DOHH2 (cell line): ENCODE data around the gene MAMDC2.

Source experiments
- H3F3A ChIP-seq: fragments of 200-600 bp; sonication (generic), shearing (Covaris generic); 2 replicates; pipeline ENCODE4 v1.6.0; 2016; ENCODE audit warnings: antibody characterized with exemption, mild to moderate bottlenecking; ENCODE audit not compliant: control insufficient read depth, insufficient read depth
- H3K27ac ChIP-seq: fragments of 200-600 bp; sonication (generic); 2 replicates; pipeline ENCODE4 v1.5.1; 2014; ENCODE audit warnings: low read depth, mild to moderate bottlenecking, low read length, moderate library complexity
- H3K27me3 ChIP-seq: fragments of 200-600 bp; sonication (generic); 2 replicates; pipeline ENCODE4 v1.6.1; 2014; ENCODE audit warnings: mild to moderate bottlenecking, low read length, mixed read lengths; ENCODE audit not compliant: control insufficient read depth
- H3K36me3 ChIP-seq: fragments of 200-600 bp; sonication (generic); 2 replicates; pipeline ENCODE4 v1.6.1; 2014; ENCODE audit warnings: mild to moderate bottlenecking, low read length, moderate library complexity, mixed read lengths; ENCODE audit not compliant: control insufficient read depth
- H3K4me1 ChIP-seq: fragments of 200-600 bp; sonication (generic); 2 replicates; pipeline ENCODE4 v1.6.1; 2014; ENCODE audit warnings: mild to moderate bottlenecking, low read length, mixed read lengths; ENCODE audit not compliant: control insufficient read depth
- H3K4me2 ChIP-seq: fragments of 200-600 bp; sonication (generic); 2 replicates; pipeline ENCODE4 v1.6.0; 2014; ENCODE audit warnings: mild to moderate bottlenecking, low read length, moderate library complexity
- H3K4me3 ChIP-seq: fragments of 200-600 bp; sonication (generic); 2 replicates; pipeline ENCODE4 v1.5.1; 2014; ENCODE audit warnings: mild to moderate bottlenecking, low read length, mixed read lengths
- H3K79me2 ChIP-seq: fragments of 200-600 bp; sonication (generic); 2 replicates; pipeline ENCODE4 v1.6.1; 2014; ENCODE audit warnings: mild to moderate bottlenecking, low read length, mixed read lengths; ENCODE audit not compliant: control insufficient read depth
- H3K9me2 ChIP-seq: fragments of 200-600 bp; sonication (generic); replicated peaks from 2 replicates; pipeline ENCODE4 v1.6.1; 2014; ENCODE audit warnings: mild to moderate bottlenecking, low read length, mixed read lengths; ENCODE audit not compliant: control insufficient read depth
- H3K9me3 ChIP-seq: fragments of 200-600 bp; sonication (generic); 2 replicates; pipeline ENCODE4 v1.6.1; 2014; ENCODE audit warnings: antibody characterized with exemption, low read length, mixed read lengths; ENCODE audit not compliant: control insufficient read depth, insufficient read depth
- H4K20me1 ChIP-seq: fragments of 200-600 bp; sonication (generic); 2 replicates; pipeline ENCODE4 v1.6.0; 2014; ENCODE audit warnings: low read depth, mild to moderate bottlenecking, antibody characterized with exemption, low read length, moderate library complexity; ENCODE audit not compliant: control insufficient read depth, insufficient read depth
- CTCF ChIP-seq: fragments of 200-600 bp; sonication (generic); IDR thresholded peaks from one replicate; pipeline ENCODE4 v1.5.1; 2014; ENCODE audit warnings: antibody characterized with exemption, mild to moderate bottlenecking, low read depth, low read length; ENCODE audit not compliant: poor library complexity, severe bottlenecking
- EZH2phosphoT487 ChIP-seq: fragments of 200-600 bp; sonication (generic); IDR thresholded peaks from 2 replicates; pipeline ENCODE4 v1.6.1; 2017; ENCODE audit warnings: borderline replicate concordance, mild to moderate bottlenecking, antibody characterized with exemption, low read length, moderate library complexity, mixed read lengths

MAMDC2 gene

GRCh38 chr9:70220216-70220615, 176.6 kb downstream of the MAMDC2 start:
- no peak for TF ChIP-seq EZH2phosphoT487
- no peak for TF ChIP-seq CTCF
- no peak overlapping the region for H3K4me2 ChIP-seq

DNA sequence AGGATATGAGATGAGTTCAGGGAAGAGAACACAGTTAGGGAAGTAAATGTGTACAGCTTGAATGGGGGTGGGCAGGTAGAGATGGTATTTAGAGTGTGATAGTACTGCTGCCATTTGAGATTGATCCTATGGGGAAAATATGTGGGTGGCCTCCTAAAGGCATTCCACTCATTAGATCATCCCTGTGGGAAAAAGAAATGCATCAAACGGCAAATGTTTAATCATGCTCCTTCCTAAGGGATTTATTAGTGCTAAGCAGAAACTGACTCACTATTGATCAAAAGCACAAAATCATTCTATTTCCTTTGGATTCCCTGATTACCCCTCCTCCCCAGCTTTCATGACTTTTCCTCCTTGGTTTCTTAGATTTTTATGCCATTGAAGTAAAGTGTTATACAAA, 178.7 kb downstream of the MAMDC2 start:
- H3K36me3 ChIP-seq: no peaks in the 10 kb centered on the region
- H3K4me1 ChIP-seq: no peaks in the 10 kb centered on the region
- no peaks in the 10 kb centered on the region for H3K9me3 ChIP-seq
- H3K4me2 ChIP-seq: no peak overlapping the region
- no peak for TF ChIP-seq CTCF
- no peak for TF ChIP-seq EZH2phosphoT487
- no peak overlapping the region for H3K4me3 ChIP-seq
- H3F3A ChIP-seq: no peaks in the 10 kb centered on the region
- H3K27ac ChIP-seq: no peak overlapping the region
- no peaks in the 10 kb centered on the region for H3K27me3 ChIP-seq
- H3K79me2 ChIP-seq: no peaks in the 10 kb centered on the region
- H4K20me1 ChIP-seq: no peaks in the 10 kb centered on the region
- H3K9me2 ChIP-seq: no peaks in the 10 kb centered on the region

More at GRCh38 chr9:70220216-70220615, 176.6 kb downstream of the MAMDC2 start:
- Histone ChIP-seq H3K4me3 (no peak overlapping the region), H3K27me3 (no peaks in the 10 kb centered on the region), H3K9me2 (no peaks in the 10 kb centered on the region), H3K9me3 (no peaks in the 10 kb centered on the region), H4K20me1 (no peaks in the 10 kb centered on the region), H3K36me3 (no peaks in the 10 kb centered on the region), H3K27ac (no peak overlapping the region), H3K79me2 (no peaks in the 10 kb centered on the region), H3K4me1 (no peaks in the 10 kb centered on the region), H3F3A (no peaks in the 10 kb centered on the region)

DNA sequence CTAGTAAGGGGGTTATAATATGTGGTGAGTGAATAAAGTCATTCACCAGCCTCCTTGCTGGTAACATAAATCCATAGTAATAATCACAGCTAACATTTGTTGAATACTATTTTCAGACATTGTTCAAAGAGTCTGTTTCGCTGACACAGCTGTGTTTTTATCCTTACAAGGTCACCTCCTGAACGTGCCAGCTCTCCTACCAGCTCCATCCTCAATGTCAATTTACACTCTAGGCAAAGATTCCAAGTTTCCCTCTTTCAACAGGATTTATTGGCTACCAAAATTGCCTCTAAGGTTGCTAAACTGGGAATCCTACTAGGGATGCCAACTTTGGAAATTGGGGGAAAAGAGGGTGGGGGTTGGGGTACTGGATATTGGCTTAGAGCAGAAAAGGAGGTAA, 184.5 kb downstream of the MAMDC2 start:
- Histone ChIP-seq H3K4me2 (no peak overlapping the region), H3K27ac (no peak overlapping the region), H3K36me3 (no peaks in the 10 kb centered on the region), H3K9me3 (no peaks in the 10 kb centered on the region), H3K79me2 (no peaks in the 10 kb centered on the region), H3K27me3 (no peaks in the 10 kb centered on the region), H3K4me3 (no peak overlapping the region), H3F3A (no peaks in the 10 kb centered on the region), H4K20me1 (no peaks in the 10 kb centered on the region), H3K4me1 (no peaks in the 10 kb centered on the region), H3K9me2 (no peaks in the 10 kb centered on the region)
- TF ChIP-seq CTCF: no peak
- no peak for TF ChIP-seq EZH2phosphoT487

- Histone ChIP-seq H3K27ac (no peak overlapping the region), H3K9me3 (no peaks in the 10 kb centered on the region), H3K36me3 (no peaks in the 10 kb centered on the region), H3K27me3 (no peaks in the 10 kb centered on the region), H3K4me2 (no peak overlapping the region), H3K4me1 (no peaks in the 10 kb centered on the region), H3F3A (no peaks in the 10 kb centered on the region), H4K20me1 (no peaks in the 10 kb centered on the region), H3K4me3 (no peak overlapping the region), H3K79me2 (no peaks in the 10 kb centered on the region), H3K9me2 (no peaks in the 10 kb centered on the region)
- TF ChIP-seq EZH2phosphoT487 (no peak), CTCF (no peak)
These were observed 185.0 kb downstream of the MAMDC2 start for GRCh38 chr9:70228611-70229010.
